Pulmonary artery endothelial cell (primary cell): Measurements from ENCODE around the gene ACSL1. TPM values are rescaled to one million over a fixed set of nuclear protein-coding genes. Genes with fewer than 3 reads are reported as not detected.

Source experiments
- DNase-seq: peaks from one replicate; pipeline ENCODE4 v3.0.0-alpha.2; 2011; ENCODE audit warnings: low read depth, low spot score
- total RNA-seq: library from RNA; depleted of rRNA; stranded (reverse); fragments of >200 nt; gene quantifications from 2 replicates; pipeline ENCODE4 v1.2.3, GENCODE V29; 2014

Gene ACSL1
- total RNA-seq, 1 donor from 2014 or later: 33.2 TPM

- no peak for DNase-seq
Observed at GRCh38 chr4:184812651-184813181, 13.1 kb downstream of the ACSL1 start.

GRCh38 chr4:184812199-184812542 lies 13.6 kb downstream of the ACSL1 start:
- no peak for DNase-seq

GRCh38 chr4:184811526-184812198 lies 14.1 kb downstream of the ACSL1 start:
- no peak for DNase-seq

- DNase-seq: no peak
Observed at GRCh38 chr4:184810720-184811119, 15.0 kb downstream of the ACSL1 start.

- DNase-seq: no peak
Observed at GRCh38 chr4:184808713-184809050, 17.1 kb downstream of the ACSL1 start.

- DNase-seq: no peak
Observed at GRCh38 chr4:184807797-184808712, 17.7 kb downstream of the ACSL1 start.

GRCh38 chr4:184807256-184807655 lies 18.5 kb downstream of the ACSL1 start:
- no peak for DNase-seq

- DNase-seq: no peak
Observed at GRCh38 chr4:184806711-184807110, 19.1 kb downstream of the ACSL1 start.

- no peak for DNase-seq
Observed at GRCh38 chr4:184806229-184806550, 19.6 kb downstream of the ACSL1 start.

- DNase-seq: no peak
Observed at GRCh38 chr4:184805462-184806228, 20.1 kb downstream of the ACSL1 start.

- no peak for DNase-seq
Observed at GRCh38 chr4:184804621-184805020, 21.1 kb downstream of the ACSL1 start.

- DNase-seq: no peak
Observed at GRCh38 chr4:184803874-184804273, 21.9 kb downstream of the ACSL1 start.

- DNase-seq: no peak
Observed at GRCh38 chr4:184803133-184803532, 22.6 kb downstream of the ACSL1 start.

GRCh38 chr4:184802697-184803015 lies 23.1 kb downstream of the ACSL1 start:
- DNase-seq: no peak

GRCh38 chr4:184801781-184802696 lies 23.7 kb downstream of the ACSL1 start:
- DNase-seq: no peak

- DNase-seq: no peak
Observed at GRCh38 chr4:184798504-184798903, 27.3 kb downstream of the ACSL1 start.

GRCh38 chr4:184796906-184797305 lies 28.9 kb downstream of the ACSL1 start:
- DNase-seq: no peak

GRCh38 chr4:184795214-184795844 lies 30.4 kb downstream of the ACSL1 start:
- peak; percentile 45 for DNase-seq

- DNase-seq: no peak
Observed at GRCh38 chr4:184794470-184794869, 31.3 kb downstream of the ACSL1 start.

GRCh38 chr4:184793735-184794355 lies 31.9 kb downstream of the ACSL1 start:
- DNase-seq: no peak
